Measurements from ENCODE around the gene DUSP19. TPM values are rescaled to one million over a fixed set of nuclear protein-coding genes. Genes with fewer than 3 reads are reported as not detected.
A peak's percentile ranks its signal among the peaks of the same experiment; 100 is the strongest.

The DUSP19 gene
- polyA plus RNA-seq, 2 donors, result 0.40 to 0.55 TPM

DNA sequence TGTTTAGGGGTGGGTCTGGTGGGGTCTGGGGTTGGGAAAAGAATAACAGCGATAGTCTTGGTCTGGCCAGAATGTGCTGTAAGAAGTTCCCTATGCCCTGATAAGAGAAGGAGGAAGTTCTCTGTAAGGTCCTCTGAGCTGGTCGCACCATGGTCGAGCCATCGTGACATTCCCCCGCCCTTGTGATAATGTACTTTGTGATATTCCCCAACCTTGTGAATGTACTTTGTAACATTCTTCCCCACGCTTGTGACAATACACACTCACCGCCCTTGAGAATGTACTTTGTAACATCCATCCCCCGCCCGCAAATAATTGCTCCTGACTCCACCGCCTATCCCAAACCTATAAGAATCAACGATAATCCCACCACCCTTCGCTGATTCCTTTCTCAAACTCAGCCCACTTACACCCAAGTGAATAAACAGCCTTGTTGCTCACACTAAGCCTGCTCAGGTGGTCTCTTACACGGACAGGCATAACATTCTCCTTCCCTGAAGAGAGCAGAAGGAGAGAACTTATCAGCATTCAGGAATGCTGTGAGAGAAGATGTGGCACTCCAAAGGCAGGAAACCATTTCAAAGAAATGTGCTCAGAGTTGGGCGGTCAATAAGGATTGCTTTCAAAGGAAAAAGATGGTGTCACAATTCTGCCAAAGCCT is 17.8 kb upstream of the DUSP19 start:
- Histone ChIP-seq H3K27me3 (ENCODE audit: control insufficient read depth in 1 of 2, insufficient read depth in 2 of 2, low read length in 2 of 2) (no peaks in the 10 kb centered on the region), H3K9me3 (ENCODE audit: control insufficient read depth in 2 of 2, insufficient read depth in 1 of 2, low read depth in 1 of 2, low read length in 1 of 2) (no peaks in the 10 kb centered on the region), H3K36me3 (ENCODE audit: control insufficient read depth in 2 of 2, insufficient read depth in 2 of 2, low read length in 1 of 2) (no peaks in the 10 kb centered on the region), H3K4me1 (ENCODE audit: control insufficient read depth in 2 of 2, insufficient read depth in 2 of 2, low read length in 1 of 2) (no peaks in the 10 kb centered on the region), H3K27ac (ENCODE audit: low read depth in 2 of 2, low read length in 1 of 2) (no peak overlapping the region), H3K4me3 (ENCODE audit: low read depth in 1 of 2, low read length in 2 of 2) (no peak overlapping the region)
- WGBS, 2 donors, result 90 to 96% methylated on average over 14 of the region's 14 CpGs

DNA sequence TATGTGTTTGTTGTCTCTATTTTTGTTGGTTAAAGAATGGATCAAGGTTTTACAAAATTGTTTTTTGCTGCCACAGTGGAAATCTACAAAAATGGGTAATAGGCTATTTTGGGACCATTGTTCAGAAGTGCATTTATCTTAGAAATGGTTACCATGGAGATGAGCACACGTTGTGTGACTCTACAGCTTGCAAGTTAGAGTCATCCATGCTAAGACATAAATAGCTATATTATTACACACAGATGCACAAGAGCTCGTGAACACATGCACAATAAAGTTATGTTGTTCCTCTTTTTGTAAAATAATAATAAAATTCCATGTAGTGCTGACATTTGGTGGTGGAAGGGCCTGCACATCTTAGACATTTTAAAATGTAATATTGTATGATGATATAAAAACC is 15.5 kb upstream of the DUSP19 start:
- Histone ChIP-seq H3K36me3 (ENCODE audit: control insufficient read depth in 2 of 2, insufficient read depth in 2 of 2, low read length in 1 of 2) (no peaks in the 10 kb centered on the region), H3K27ac (ENCODE audit: low read depth in 2 of 2, low read length in 1 of 2) (no peak overlapping the region), H3K4me1 (ENCODE audit: control insufficient read depth in 2 of 2, insufficient read depth in 2 of 2, low read length in 1 of 2) (no peaks in the 10 kb centered on the region), H3K27me3 (ENCODE audit: control insufficient read depth in 1 of 2, insufficient read depth in 2 of 2, low read length in 2 of 2) (no peaks in the 10 kb centered on the region), H3K9me3 (ENCODE audit: control insufficient read depth in 2 of 2, insufficient read depth in 1 of 2, low read depth in 1 of 2, low read length in 1 of 2) (no peaks in the 10 kb centered on the region), H3K4me3 (ENCODE audit: low read depth in 1 of 2, low read length in 2 of 2) (no peak overlapping the region)
- WGBS, 2 donors, result 28 to 37% methylated on average over 2 of the region's 2 CpGs

- 74 to 78% methylated on average over 3 of the region's 3 CpGs for WGBS, 2 donors
- Histone ChIP-seq H3K4me1 (ENCODE audit: control insufficient read depth in 2 of 2, insufficient read depth in 2 of 2, low read length in 1 of 2) (peaks cover 0 to 3% of the 10 kb centered on the region in 2 donors), H3K36me3 (ENCODE audit: control insufficient read depth in 2 of 2, insufficient read depth in 2 of 2, low read length in 1 of 2) (no peaks in the 10 kb centered on the region), H3K4me3 (ENCODE audit: low read depth in 1 of 2, low read length in 2 of 2) (no peak overlapping the region), H3K27ac (ENCODE audit: low read depth in 2 of 2, low read length in 1 of 2) (no peak overlapping the region), H3K9me3 (ENCODE audit: control insufficient read depth in 2 of 2, insufficient read depth in 1 of 2, low read depth in 1 of 2, low read length in 1 of 2) (peaks cover 0 to 5% of the 10 kb centered on the region in 2 donors), H3K27me3 (ENCODE audit: control insufficient read depth in 1 of 2, insufficient read depth in 2 of 2, low read length in 2 of 2) (no peaks in the 10 kb centered on the region)
These were observed 10.0 kb upstream of the DUSP19 start for GRCh38 chr2:183068561-183068960.

GRCh38 chr2:183069174-183069573 is 9.4 kb upstream of the DUSP19 start:
- H3K9me3 ChIP-seq (ENCODE audit: control insufficient read depth in 2 of 2, insufficient read depth in 1 of 2, low read depth in 1 of 2, low read length in 1 of 2), result peaks cover 0 to 5% of the 10 kb centered on the region in 2 donors
- H3K36me3 ChIP-seq (ENCODE audit: control insufficient read depth in 2 of 2, insufficient read depth in 2 of 2, low read length in 1 of 2), result no peaks in the 10 kb centered on the region
- H3K4me1 ChIP-seq (ENCODE audit: control insufficient read depth in 2 of 2, insufficient read depth in 2 of 2, low read length in 1 of 2), result peaks cover 0 to 3% of the 10 kb centered on the region in 2 donors
- WGBS, 2 donors, result 88 to 90% methylated on average over 2 of the region's 2 CpGs
- H3K27me3 ChIP-seq (ENCODE audit: control insufficient read depth in 1 of 2, insufficient read depth in 2 of 2, low read length in 2 of 2), result no peaks in the 10 kb centered on the region
- H3K4me3 ChIP-seq (ENCODE audit: low read depth in 1 of 2, low read length in 2 of 2), result no peak overlapping the region
- no peak overlapping the region for H3K27ac ChIP-seq (ENCODE audit: low read depth in 2 of 2, low read length in 1 of 2)

GRCh38 chr2:183070942-183071844 is 7.4 kb upstream of the DUSP19 start:
- 71 to 74% methylated on average over 34 of the region's 34 CpGs for WGBS, 2 donors
- H3K4me1 ChIP-seq (ENCODE audit: control insufficient read depth in 2 of 2, insufficient read depth in 2 of 2, low read length in 1 of 2), result peaks cover 0 to 3% of the 10 kb centered on the region in 2 donors

DNA sequence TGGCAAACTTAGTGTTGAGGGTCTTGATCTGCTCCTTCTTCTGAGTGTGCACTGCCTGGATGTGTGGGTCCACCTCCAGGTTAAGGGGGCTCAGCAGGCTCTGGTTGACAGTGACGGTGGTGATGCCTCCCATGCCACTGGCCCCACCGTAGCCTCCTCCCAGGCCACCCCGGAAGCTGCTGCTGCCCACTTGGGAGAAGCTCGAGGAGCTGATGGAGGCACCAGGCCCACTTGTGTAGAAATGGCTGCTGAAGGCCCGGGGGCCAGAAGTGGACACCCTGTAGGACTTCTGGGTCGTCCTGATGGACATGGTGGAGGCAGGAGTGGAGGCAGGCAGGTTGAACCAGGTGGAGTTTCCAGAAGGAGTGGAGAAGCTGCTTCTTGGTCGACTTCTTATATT is 6.4 kb upstream of the DUSP19 start:
- no peaks in the 10 kb centered on the region for H3K36me3 ChIP-seq (ENCODE audit: control insufficient read depth in 2 of 2, insufficient read depth in 2 of 2, low read length in 1 of 2)
- no peaks in the 10 kb centered on the region for H3K27me3 ChIP-seq (ENCODE audit: control insufficient read depth in 1 of 2, insufficient read depth in 2 of 2, low read length in 2 of 2)
- 85 to 88% methylated on average over 7 of the region's 7 CpGs for WGBS, 2 donors

More at GRCh38 chr2:183070942-183071844, 7.4 kb upstream of the DUSP19 start:
- no peak overlapping the region for H3K27ac ChIP-seq (ENCODE audit: low read depth in 2 of 2, low read length in 1 of 2)
- H3K27me3 ChIP-seq (ENCODE audit: control insufficient read depth in 1 of 2, insufficient read depth in 2 of 2, low read length in 2 of 2), result no peaks in the 10 kb centered on the region
- H3K9me3 ChIP-seq (ENCODE audit: control insufficient read depth in 2 of 2, insufficient read depth in 1 of 2, low read depth in 1 of 2, low read length in 1 of 2), result peaks cover 0 to 5% of the 10 kb centered on the region in 2 donors
- H3K36me3 ChIP-seq (ENCODE audit: control insufficient read depth in 2 of 2, insufficient read depth in 2 of 2, low read length in 1 of 2), result no peaks in the 10 kb centered on the region
- no peak overlapping the region for H3K4me3 ChIP-seq (ENCODE audit: low read depth in 1 of 2, low read length in 2 of 2)

GRCh38 chr2:183078163-183078463 is 434 bp upstream of the DUSP19 start:
- Histone ChIP-seq H3K4me3 (ENCODE audit: low read depth in 1 of 2, low read length in 2 of 2) (peak overlapping the region; percentile 50 to 79), H3K27me3 (ENCODE audit: control insufficient read depth in 1 of 2, insufficient read depth in 2 of 2, low read length in 2 of 2) (no peaks in the 10 kb centered on the region), H3K27ac (ENCODE audit: low read depth in 2 of 2, low read length in 1 of 2) (peak overlapping the region; percentile 72 to 81), H3K4me1 (ENCODE audit: control insufficient read depth in 2 of 2, insufficient read depth in 2 of 2, low read length in 1 of 2) (no peaks in the 10 kb centered on the region), H3K36me3 (ENCODE audit: control insufficient read depth in 2 of 2, insufficient read depth in 2 of 2, low read length in 1 of 2) (no peaks in the 10 kb centered on the region), H3K9me3 (ENCODE audit: control insufficient read depth in 2 of 2, insufficient read depth in 1 of 2, low read depth in 1 of 2, low read length in 1 of 2) (no peaks in the 10 kb centered on the region)
- WGBS, 2 donors, result 3 to 7% methylated on average over 8 of the region's 8 CpGs

More for the DNA sequence above, 6.4 kb upstream of the DUSP19 start:
- peaks cover 0 to 5% of the 10 kb centered on the region in 2 donors for H3K9me3 ChIP-seq (ENCODE audit: control insufficient read depth in 2 of 2, insufficient read depth in 1 of 2, low read depth in 1 of 2, low read length in 1 of 2)
- H3K27ac ChIP-seq (ENCODE audit: low read depth in 2 of 2, low read length in 1 of 2), result no peak overlapping the region
- H3K4me3 ChIP-seq (ENCODE audit: low read depth in 1 of 2, low read length in 2 of 2), result no peak overlapping the region
- peaks cover 0 to 3% of the 10 kb centered on the region in 2 donors for H3K4me1 ChIP-seq (ENCODE audit: control insufficient read depth in 2 of 2, insufficient read depth in 2 of 2, low read length in 1 of 2)

DNA sequence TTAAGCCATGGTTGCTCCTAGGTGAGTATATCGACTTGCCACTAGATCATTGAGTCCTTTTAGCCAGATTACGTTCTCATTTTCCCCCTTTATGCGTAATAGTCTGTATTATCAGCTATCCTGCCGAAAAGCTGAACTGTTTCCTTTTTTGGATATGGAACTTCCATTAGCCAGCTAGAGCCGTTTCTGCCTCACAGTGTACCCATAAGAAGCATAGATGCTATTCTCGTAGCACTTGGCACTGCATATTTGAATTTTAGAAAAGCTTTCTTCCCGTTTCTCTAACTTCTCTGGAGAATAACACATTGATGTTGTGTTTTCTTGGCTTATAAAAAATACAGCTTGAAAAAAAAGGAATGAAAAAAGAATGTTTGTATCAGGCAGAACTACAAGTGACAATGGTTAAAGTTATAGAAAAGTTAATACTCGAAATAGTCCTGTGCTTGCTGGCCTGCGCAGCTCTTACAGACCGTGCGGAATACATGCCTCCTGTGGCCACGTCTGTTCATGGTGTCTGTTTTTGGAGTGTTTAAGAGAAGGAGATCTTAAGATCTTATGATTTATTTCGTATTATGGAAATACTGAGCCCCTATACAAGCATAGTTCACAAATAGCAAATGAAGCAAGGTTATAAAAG is 710 bp downstream of the DUSP19 start:
- peak overlapping the region; percentile 81 to 87 for H3K27ac ChIP-seq (ENCODE audit: low read depth in 2 of 2, low read length in 1 of 2)
- no peaks in the 10 kb centered on the region for H3K9me3 ChIP-seq (ENCODE audit: control insufficient read depth in 2 of 2, insufficient read depth in 1 of 2, low read depth in 1 of 2, low read length in 1 of 2)
- WGBS, 2 donors, result 13 to 21% methylated on average over 13 of the region's 13 CpGs
- H3K27me3 ChIP-seq (ENCODE audit: control insufficient read depth in 1 of 2, insufficient read depth in 2 of 2, low read length in 2 of 2), result no peaks in the 10 kb centered on the region
- no peaks in the 10 kb centered on the region for H3K36me3 ChIP-seq (ENCODE audit: control insufficient read depth in 2 of 2, insufficient read depth in 2 of 2, low read length in 1 of 2)
- H3K4me1 ChIP-seq (ENCODE audit: control insufficient read depth in 2 of 2, insufficient read depth in 2 of 2, low read length in 1 of 2), result no peaks in the 10 kb centered on the region
- peak overlapping the region; percentile 50 to 79 for H3K4me3 ChIP-seq (ENCODE audit: low read depth in 1 of 2, low read length in 2 of 2)

- H3K4me3 ChIP-seq (ENCODE audit: low read depth in 1 of 2, low read length in 2 of 2), result no peak overlapping the region
- 33 to 39% methylated on average over 1 of the region's 1 CpG for WGBS, 2 donors
- no peaks in the 10 kb centered on the region for H3K4me1 ChIP-seq (ENCODE audit: control insufficient read depth in 2 of 2, insufficient read depth in 2 of 2, low read length in 1 of 2)
- no peaks in the 10 kb centered on the region for H3K9me3 ChIP-seq (ENCODE audit: control insufficient read depth in 2 of 2, insufficient read depth in 1 of 2, low read depth in 1 of 2, low read length in 1 of 2)
- no peaks in the 10 kb centered on the region for H3K27me3 ChIP-seq (ENCODE audit: control insufficient read depth in 1 of 2, insufficient read depth in 2 of 2, low read length in 2 of 2)
- no peaks in the 10 kb centered on the region for H3K36me3 ChIP-seq (ENCODE audit: control insufficient read depth in 2 of 2, insufficient read depth in 2 of 2, low read length in 1 of 2)
- H3K27ac ChIP-seq (ENCODE audit: low read depth in 2 of 2, low read length in 1 of 2), result no peak overlapping the region
These were observed 3.4 kb downstream of the DUSP19 start for GRCh38 chr2:183081911-183082310.

Measured in esophagus (tissue), 2 donors.